HG03025 (cell line): ENCODE measurements around the gene PSTK.

ENCODE experiments used
- ATAC-seq: cut with Tn5 transposase; IDR thresholded peaks from one replicate; pipeline ENCODE4 v1.9.1; 2021; ENCODE audit warnings: mild to moderate bottlenecking, moderate library complexity; ENCODE audit not compliant: unreplicated experiment, low FRiP score

Gene PSTK

DNA sequence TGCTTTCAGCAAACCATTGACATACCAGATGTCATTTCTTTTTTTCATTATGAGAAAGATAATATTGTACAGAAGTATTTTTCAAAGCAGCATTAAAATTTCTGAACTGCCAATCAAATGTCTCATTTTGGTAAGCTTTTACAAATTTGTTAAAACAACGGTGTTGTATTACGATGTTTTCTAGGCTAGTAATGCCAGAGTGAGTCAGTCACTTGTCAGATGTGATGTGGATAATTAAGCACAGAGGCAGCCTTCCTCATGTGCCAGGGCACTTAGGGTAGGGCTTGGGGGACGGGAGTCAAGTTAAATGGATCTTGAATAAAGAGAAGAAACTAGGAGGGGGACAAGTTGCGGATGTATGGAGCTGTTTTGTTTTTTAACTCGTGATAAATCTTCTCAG is 10.1 kb downstream of the PSTK start:
- no peak for ATAC-seq

DNA sequence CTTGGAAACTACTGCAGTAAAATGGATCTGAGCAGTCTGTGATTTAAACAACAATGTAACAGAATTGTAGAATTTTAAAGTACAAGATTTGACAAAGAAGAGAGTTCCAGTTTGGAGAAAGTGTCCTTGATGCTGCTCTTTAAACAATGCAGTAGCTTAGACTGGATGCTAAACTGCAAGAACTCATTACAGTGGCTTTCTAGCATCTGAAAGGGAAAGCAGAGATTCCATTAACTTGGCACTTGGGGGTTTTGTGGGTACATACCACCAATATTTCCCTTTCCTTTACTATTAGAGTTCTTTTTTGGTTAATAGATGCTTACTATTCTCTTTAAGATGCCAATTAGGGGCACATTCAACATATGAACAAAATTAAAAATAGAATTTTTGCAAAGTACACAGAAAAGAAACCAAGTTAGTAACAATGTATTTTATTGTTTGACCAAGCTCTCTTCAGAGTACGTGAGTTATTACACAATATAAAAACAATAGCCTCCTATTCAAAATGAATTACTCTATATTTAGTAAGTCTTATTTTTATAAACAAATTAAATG is 11.9 kb downstream of the PSTK start:
- no peak for ATAC-seq

DNA sequence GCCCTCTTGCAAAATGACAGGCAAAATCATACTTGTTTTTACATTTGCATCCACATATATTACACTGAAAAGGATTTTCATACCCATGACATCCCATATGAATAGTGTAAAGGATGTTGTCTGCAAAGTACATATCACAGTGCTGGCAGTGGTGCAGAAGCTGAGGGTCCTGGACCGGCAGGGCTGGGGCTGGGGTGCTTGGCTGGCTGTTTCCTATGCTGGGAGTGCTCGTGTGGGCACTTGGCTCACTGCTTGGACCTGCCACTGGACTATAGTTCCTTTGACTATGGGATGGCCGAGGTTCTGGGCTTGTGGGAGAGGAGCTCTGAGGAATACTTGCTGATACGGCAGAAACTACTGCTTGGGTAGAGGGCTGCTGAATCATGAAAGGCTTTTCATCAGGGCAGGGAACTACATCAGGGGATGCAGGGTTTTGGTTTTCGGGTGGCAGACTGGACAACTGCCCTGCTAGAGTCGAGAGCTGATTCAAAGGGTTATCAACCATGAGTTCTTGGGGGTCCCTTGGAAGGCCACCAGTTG is 13.7 kb downstream of the PSTK start:
- ATAC-seq: no peak

DNA sequence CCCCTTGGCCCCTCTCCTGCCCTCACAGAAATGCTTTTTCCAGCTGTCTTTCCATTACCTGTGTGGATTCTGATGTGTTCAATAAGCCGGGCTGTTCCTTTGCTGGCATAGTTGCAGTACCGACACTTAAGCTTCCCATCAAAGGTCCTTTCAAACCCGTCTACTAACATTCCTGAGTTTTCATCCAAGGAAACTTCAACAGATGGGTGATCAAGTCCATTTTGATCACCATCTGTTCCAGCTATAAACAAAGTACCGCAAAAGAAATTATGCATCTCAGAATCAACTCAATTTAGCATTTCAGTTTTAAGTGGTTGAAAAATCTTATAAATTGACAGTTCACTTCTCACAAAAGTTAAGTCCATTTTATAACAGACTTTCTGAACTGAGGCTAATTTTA is 15.7 kb downstream of the PSTK start:
- no peak for ATAC-seq

DNA sequence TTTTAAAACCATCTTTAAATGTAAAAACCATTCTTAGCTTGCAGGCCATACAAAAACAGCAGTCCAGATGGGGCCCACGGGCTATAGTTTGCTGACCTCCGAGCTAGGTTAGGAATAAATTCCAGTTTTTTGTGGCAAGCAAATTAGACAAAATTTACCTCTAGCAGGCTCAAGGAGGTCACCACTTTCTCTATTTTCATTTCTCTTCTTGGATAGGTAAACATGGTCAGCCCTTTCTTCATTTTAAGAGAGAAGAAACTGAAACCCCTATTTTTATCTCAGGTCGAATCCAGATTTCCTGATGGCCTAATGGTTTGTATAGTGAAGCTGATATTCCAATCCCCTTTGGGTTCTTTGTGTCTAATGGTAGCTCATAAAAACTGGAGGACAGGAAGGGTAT is 17.7 kb downstream of the PSTK start:
- ATAC-seq: no peak

DNA sequence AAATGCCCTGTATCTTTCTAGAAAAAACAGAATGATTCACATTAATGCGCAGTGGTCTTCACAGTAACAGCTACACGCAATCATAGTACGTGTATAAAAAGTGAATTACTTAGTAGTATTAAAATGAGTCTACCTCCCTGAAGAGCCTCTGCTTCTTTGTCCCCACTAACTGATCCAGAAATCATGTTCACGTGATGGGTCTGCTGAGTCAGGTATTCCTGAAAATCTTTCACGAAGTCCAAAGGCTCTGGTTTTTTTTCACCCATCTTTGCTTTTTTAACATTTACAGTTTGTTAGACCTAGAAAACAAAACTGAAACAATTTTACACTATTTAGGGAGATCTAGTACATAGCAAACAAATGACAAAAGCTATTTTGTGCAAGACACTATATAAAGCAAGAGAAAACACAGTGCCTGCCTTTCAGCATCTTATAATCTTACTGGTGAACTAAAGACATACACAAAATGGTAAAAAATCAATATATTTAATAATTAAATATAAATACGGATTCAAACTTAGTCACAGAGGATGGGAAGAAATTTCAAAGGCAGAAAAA is 18.2 kb downstream of the PSTK start:
- no peak for ATAC-seq

DNA sequence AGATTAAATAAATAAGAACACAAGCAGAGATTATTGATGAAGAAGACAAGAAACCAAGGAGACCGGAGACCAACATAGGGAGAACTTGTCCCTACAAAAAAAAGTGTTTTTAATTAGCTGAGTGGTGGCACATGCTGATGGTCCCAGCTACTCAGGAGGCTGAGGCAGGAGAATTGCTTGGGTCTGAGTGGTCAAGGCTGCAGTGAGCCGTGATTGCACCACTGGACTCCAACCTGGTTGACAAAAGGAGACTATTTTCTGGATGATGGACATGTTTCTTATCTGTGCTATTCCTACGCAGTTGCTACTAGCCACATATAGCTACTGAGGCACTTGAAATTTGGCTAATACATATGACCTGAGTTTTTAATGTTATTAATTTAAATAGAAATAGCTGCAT is 18.7 kb downstream of the PSTK start:
- ATAC-seq: no peak

DNA sequence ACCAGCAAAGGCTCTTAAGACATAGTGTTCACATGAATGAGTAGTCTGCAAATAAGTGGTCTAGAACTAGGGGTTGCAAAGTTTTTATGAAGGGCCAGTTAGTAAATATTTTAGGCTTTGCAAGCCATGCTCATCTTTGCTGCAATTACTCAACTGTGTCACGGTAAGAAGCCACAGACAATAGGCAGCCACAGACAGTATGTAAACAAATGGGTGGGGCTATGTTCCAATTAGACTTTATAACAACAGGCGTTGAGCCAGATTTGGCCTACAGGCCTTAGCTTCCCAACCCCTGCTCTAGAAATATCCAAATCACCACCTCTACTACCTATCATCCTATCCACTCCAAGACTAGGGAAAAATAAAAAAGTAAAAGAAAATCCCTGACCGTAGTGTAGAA is 19.1 kb downstream of the PSTK start:
- ATAC-seq: no peak

DNA sequence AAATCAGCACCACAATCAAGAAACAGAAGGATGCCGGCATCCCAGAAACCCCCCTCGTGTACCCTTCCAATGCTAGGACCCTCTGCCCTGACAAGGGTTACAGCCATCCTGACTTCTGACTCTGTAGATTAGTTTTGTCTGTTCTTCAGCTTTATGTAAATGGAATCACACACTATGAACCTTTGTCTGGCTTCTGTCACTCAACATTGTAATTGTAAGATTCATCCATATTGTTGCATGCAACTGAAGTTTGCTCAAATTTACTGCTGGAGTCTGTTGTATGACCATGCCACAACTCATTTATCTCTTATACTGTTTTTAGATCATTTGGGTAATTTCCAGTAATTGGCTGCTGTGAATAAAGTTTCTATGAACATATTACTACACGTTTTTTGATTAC is 20.0 kb downstream of the PSTK start:
- ATAC-seq: no peak

DNA sequence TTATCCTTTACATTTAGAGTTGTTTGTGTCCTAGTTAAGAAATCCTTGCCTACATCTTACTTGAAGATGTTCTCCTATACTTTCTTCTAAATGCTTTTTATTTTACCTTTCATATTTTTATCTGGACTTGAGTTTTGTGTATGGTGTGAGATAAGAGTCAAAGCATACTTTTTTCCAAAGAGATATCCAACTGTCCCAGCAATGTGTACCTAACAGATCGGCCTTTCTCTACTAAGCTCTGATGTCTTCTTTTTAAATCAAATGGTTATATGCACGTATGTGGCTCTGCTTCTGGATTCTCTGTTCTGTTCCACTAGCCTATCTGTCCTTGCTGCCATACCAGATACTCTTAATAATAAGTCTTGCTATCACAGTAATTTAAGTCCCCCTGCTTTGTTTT is 21.2 kb downstream of the PSTK start:
- ATAC-seq: no peak

DNA sequence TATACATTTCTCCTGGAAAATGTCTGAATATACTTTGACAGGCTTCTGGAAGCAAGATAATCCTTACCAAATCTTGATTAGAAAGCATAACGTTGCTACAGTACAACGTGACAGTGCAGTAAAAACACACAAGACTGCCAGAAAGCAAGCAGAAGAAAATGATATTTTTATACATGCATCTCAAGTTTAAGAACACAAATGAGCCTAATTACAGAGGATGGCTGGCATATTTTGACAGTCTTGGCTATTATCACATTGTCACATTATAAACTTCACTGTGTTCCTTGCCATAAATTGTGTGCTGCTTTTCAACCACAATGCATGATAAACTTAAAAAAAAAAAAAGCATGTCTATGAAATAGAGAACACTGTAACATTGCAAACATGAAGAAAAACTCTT is 24.1 kb downstream of the PSTK start:
- no peak for ATAC-seq

DNA sequence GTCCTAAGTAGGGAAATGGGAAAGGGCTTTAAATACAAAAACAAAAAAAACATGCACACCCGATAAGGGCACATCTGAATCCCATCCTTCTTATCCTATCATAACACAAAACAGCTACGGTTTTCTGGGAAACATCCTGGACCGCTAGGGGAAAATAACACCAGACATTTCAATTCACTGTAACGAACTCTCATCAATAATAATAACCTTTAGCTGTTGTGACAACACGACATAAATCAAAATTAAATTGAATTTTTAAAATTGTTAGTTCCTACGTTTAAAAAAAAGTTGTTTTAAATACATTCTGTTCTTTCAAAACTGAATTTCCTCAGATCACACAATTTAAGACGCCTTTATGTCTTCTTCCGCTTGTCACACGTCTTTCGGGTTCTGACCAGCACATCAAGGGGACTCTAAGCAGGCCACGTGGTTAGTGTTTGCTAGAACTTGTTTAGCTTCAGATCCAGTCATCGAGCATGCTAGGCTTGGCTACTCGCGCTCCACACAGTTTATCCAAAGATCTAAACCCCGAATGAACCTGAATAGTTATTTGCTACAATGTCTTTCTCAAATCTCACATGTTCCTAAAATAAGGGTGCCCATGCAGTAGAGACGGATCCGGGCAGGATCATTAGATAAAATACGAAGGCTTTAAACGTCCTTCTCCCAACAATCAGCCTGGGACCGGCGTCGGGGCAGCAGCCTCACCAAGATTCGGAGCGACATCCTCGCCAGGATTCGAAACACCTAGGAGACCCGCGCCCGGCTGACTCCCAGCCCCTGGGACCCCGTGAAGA is 27.6 kb downstream of the PSTK start:
- no peak for ATAC-seq

DNA sequence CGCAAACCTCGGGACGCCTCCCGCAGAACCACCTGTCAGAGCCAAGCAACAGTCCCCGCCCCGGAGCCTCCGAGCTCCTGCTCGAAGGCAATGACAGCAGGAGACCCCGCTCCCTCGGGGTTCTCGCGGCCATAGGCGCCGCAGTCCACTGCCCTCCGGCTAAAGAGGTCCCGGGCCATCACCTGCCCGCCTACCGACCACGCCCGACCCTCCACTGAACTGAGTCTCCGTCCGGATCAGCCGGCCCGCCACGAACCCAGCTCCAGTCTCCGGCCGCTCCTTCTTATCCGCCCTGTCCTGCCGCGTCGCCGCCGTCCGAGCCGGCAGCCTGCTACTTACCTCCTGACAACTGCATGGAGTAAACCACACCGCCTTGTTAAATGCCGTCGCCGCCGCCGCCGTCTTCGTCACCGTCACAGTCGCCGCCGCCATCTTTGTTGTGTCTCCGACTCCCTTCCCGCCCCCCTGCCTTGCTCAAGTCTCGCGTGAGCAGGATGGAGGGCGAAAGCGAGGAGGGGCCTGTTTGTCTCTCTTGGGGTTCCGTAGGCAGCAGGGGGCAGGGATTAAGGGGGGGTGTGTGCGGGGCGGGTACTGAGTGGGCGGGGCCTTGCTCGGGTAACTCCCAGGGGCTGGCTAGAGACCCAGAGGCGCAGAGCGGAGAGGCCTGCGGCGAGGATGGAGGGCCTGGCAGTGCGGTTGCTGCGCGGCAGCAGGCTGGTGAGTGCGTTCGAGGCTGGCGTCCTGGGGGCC is 28.3 kb downstream of the PSTK start, which contains the start of the genes ACADSB and IKZF5:
ACADSB (plus strand) TSS at position 652 of the 750 bp plus-strand sequence; CDS start at position 676, 24 bp downstream.
IKZF5 (minus strand) TSS at position 441 of the 750 bp plus-strand sequence. CDS start 10,170 bp downstream, outside the sequence.
- ATAC-seq: peak; percentile 84

DNA sequence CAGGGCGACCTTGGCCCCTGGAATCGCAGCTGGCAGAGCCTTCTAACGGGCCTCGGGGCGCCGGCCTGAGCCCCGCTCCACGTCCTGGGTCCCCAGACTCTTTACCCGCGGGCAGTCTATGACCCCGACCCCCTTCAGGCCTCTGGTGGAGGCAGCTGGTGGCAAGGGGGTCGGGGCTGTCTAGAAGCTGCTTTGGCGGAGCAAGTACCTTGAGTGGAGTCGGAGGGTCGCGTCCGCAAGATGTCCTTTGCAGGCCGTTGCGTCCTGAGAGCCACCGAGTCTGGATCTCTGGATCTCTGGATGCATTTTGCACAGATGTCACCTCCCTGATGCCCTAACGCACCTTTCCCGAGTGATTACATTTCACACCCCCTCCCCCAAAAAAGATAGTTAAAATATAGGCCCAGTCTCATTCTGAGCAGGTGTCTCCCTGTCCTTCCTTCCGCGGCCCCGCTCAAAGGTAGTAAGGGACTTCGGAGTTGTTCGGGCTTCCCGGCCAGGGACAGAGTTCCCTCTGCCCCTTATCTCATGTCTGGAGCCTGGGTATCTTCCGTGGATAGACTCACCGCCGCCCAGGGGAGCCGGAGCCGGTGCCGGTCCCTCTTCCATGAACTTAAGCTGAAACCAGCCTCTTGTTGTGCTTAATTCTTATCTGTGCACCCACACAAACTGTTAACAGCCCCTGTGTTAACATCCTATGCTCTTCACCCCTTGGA is 29.1 kb downstream of the PSTK start:
- no peak for ATAC-seq

DNA sequence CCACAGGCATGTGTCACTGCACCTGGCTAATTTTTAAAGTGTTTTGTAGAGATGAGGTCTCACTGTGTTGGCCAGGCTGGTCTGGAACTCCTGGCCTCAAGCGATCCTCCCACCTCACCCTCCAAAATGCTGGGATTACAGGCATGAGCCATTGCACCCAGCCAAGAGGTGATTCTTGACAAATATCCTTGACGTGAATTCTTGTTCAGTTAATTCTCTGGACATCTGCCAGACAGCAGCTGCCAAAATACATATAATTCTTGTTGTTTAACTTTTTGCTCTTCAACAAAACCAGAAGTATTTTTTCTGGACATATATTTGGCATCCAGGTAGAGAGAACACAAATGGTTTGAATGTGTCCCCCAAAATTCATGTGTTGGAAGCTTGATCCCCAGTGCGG is 31.8 kb downstream of the PSTK start:
- no peak for ATAC-seq

DNA sequence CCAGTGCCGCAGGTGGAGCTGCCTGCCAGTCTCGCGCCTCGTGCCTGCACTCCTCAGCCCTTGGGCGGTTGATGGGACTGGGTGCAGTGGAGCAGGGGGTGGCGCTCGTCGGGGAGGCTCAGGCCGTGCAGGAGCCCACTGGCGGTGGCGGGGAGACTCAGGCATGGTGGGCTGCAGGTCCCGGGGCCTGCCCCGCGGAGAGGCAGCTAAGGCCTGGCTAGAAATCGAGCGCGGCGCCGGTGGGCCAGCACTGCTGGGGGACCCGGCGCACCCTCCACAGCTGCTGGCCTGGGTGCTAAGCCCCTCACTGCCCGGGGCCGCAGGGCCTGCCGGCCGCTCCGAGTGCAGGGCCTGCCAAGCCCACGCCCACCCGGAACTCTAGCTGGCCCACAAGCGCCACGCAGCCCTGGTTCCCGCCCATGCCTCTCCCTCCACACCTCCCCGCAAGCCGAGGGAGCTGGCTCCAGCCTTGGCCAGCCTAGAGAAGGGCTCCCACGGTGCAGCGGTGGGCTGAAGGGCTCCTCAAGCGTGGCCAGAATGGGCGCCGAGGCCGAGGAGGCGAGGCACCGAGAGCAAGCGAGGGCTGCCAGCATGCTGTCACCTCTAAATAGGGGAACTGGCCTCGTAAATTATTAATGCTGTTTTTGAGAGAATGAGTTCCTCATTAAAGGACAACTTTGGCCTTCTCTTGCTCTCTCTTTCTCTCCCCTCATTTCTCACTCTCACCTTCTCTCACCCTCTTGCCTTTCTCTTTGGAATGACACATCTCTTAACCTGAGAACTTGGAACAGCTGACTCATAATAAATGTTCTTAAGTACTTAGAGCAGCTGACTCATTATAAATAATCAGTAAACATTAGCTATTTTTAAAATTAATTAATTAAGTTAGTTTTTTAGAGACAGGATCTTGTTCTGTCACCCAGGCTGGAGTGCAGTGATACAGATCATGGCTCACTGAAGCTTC is 33.5 kb downstream of the PSTK start:
- ATAC-seq: no peak

DNA sequence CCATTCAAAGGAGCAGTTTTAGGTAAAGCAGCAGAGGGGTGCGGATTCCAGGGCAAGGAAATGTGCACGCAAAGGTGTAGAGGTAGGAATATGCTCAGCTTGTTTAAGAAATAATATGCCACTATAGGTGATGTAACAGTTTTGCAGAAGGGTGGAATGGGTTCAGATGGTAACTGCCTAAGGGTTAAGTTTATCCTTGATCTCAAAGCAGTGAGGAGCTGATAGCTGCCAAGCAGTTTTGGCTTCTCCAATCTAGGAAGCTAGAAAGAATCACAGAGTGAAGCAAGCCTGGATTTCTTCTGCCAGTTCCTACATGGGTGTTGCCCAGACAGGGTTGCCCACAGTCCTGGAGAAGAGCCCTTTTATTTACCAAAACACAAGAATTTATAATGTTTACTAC is 34.6 kb downstream of the PSTK start:
- ATAC-seq: no peak

DNA sequence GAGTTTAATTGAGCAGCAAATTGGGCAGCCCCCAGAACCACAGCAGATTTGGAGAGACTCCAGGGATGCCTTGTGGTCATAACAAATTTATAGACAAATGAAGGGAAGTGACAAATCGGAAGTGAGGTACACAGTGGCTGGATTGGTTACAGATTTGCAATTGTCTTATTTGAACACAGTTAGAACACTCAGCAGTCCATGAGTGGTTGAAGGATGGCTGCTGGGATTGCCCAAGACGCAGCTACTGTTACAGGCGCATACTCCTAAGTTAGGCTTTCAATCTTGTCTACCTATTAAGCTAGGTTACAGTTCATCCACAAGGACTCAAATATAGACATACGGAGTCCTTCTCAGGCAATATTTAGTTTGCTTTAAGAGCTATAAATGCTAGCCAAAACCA is 36.0 kb downstream of the PSTK start:
- no peak for ATAC-seq
